Upper lobe of left lung (tissue), 6 donors: Measurements from ENCODE around the gene ATP8B3. TPM values are rescaled to one million over a fixed set of nuclear protein-coding genes. Genes with fewer than 3 reads are reported as not detected.

Experiments
- ATAC-seq, 2 donors: fragments of 200-7000 bp; cut with Tn5 transposase; one replicate each; pipeline ENCODE4 v1.9.1; 2022; ENCODE audit warnings: mild to moderate bottlenecking in 2 of 2, moderate library complexity in 2 of 2; ENCODE audit not compliant: low FRiP score in 2 of 2
- DNase-seq, 2 donors: peaks; one replicate each; pipeline ENCODE4 v3.0.0-alpha.2; 2019 to 2020
- H3K27ac ChIP-seq, 4 donors: fragments of 200-600 bp; sonication (generic); one replicate each; pipeline ENCODE4 v1.5.1; 2016 to 2019
- H3K27me3 ChIP-seq, 4 donors: fragments of 200-600 bp; sonication (generic); one replicate each; pipeline ENCODE4 v1.5.1; 2017 to 2019
- H3K36me3 ChIP-seq, 4 donors: fragments of 200-600 bp; sonication (generic); one replicate each; pipeline ENCODE4 v1.5.1; 2016 to 2019
- H3K4me1 ChIP-seq, 4 donors: fragments of 200-600 bp; sonication (generic); one replicate each; pipeline ENCODE4 v1.5.1; 2018 to 2019
- H3K4me3 ChIP-seq, 4 donors: fragments of 200-600 bp; sonication (generic); one replicate each; pipeline ENCODE4 v1.5.1; 2017 to 2019; ENCODE audit warnings: mild to moderate bottlenecking in 2 of 4, moderate library complexity in 1 of 4
- H3K9me3 ChIP-seq, 4 donors: fragments of 200-600 bp; sonication (generic); one replicate each; pipeline ENCODE4 v1.5.1; 2018 to 2019
- EP300 ChIP-seq, 4 donors: sonication (generic); formaldehyde crosslinking; IDR thresholded peaks; one replicate each; pipeline ENCODE4 v1.5.1; 2017; ENCODE audit warnings: antibody characterized with exemption in 4 of 4, control low read depth in 2 of 4
- POLR2A ChIP-seq, 4 donors: fragments of 450-650 bp; IDR thresholded peaks; one replicate each; pipeline ENCODE4 v1.5.1; 2016 to 2017; ENCODE audit warnings: antibody characterized with exemption in 4 of 4, mild to moderate bottlenecking in 2 of 4
- POLR2AphosphoS5 ChIP-seq, 2 donors: sonication (generic); formaldehyde crosslinking; IDR thresholded peaks; one replicate each; pipeline ENCODE4 v1.5.1; 2017; ENCODE audit warnings: antibody characterized with exemption in 2 of 2
- WGBS, 2 donors: methylation state at CpG; one replicate each; pipeline ENCODE4 v1.1.5; 2017 to 2018; 5-methylcytosine and 5-hydroxymethylcytosine counted together
- total RNA-seq, 6 donors: library from RNA; depleted of rRNA in 4 of 6; stranded (reverse); fragments of >200 nt in 4 of 6; gene quantifications; one replicate each; pipeline versions ENCODE4 v1.1.0 to v1.2.1, GENCODE V29; 2016 to 2021
- TF ChIP-seq, protein P1 (sequence below), 6 experiments: fragments of 450-650 bp in 4 of 6; fragments of 200-600 bp in 2 of 6; sonication (generic) in 2 of 6; IDR thresholded peaks; one replicate each; pipeline ENCODE4 v1.5.1; 2016 to 2019; ENCODE audit warnings: antibody characterized with exemption in 6 of 6
- donor health status: DM: no; HTN: no; CAD: no; lungs with moderate emphysema.
- donor health status: DM: no; HTN: yes; CAD: no; lungs with severe emphysema.

The ATP8B3 gene
- total RNA-seq, 6 donors from 2014 or later, result under 0.01 to 6.2 (median 1.1) TPM

DNA sequence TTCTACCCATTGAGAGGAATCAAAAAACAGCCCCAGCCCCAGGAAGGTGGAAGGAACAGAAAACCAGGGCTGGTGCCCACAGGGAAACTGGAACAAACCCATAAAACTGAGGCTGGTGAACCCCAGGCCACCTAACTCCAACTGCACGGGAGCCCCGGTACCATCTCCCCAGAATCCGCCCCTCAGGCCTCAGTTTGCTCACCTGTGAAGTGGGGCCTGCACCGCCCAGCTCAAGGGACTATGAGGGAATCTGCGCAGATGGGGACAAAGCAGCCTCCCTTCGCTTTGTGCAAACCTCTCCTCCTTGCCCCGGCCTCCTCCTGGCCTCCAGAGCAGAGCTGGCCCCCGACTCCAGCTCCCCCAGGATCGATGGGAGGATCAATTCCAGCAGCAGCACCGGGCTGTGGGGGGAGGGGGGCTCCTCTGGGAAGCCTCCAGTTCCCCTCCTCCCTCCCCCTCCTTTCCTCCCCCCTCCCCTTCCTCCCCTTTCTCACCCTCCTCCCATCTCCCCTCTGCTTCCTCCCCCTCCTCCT, 67.9 kb downstream of the ATP8B3 start:
- TF ChIP-seq, protein P1, sequence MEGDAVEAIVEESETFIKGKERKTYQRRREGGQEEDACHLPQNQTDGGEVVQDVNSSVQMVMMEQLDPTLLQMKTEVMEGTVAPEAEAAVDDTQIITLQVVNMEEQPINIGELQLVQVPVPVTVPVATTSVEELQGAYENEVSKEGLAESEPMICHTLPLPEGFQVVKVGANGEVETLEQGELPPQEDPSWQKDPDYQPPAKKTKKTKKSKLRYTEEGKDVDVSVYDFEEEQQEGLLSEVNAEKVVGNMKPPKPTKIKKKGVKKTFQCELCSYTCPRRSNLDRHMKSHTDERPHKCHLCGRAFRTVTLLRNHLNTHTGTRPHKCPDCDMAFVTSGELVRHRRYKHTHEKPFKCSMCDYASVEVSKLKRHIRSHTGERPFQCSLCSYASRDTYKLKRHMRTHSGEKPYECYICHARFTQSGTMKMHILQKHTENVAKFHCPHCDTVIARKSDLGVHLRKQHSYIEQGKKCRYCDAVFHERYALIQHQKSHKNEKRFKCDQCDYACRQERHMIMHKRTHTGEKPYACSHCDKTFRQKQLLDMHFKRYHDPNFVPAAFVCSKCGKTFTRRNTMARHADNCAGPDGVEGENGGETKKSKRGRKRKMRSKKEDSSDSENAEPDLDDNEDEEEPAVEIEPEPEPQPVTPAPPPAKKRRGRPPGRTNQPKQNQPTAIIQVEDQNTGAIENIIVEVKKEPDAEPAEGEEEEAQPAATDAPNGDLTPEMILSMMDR (IDR thresholded peaks at IDR 0.05), result no peak
- TF ChIP-seq EP300 (IDR thresholded peaks at IDR 0.05) (no peak), POLR2A (IDR thresholded peaks at IDR 0.05) (no peak), POLR2AphosphoS5 (IDR thresholded peaks at IDR 0.05) (no peak)
- Histone ChIP-seq H3K4me3 (no peak overlapping the region), H3K36me3 (no peaks in the 10 kb centered on the region), H3K9me3 (peaks cover 0 to 5% (median 2%) of the 10 kb centered on the region in 4 donors), H3K4me1 (peaks cover 13 to 27% (median 16%) of the 10 kb centered on the region in 4 donors), H3K27me3 (peaks cover 1 to 49% (median 30%) of the 10 kb centered on the region in 4 donors), H3K27ac (no peak overlapping the region)
- ATAC-seq (no peak), DNase-seq (no peak)
- WGBS, 2 donors, result 58 to 60% methylated on average over 10 of the region's 10 CpGs

DNA sequence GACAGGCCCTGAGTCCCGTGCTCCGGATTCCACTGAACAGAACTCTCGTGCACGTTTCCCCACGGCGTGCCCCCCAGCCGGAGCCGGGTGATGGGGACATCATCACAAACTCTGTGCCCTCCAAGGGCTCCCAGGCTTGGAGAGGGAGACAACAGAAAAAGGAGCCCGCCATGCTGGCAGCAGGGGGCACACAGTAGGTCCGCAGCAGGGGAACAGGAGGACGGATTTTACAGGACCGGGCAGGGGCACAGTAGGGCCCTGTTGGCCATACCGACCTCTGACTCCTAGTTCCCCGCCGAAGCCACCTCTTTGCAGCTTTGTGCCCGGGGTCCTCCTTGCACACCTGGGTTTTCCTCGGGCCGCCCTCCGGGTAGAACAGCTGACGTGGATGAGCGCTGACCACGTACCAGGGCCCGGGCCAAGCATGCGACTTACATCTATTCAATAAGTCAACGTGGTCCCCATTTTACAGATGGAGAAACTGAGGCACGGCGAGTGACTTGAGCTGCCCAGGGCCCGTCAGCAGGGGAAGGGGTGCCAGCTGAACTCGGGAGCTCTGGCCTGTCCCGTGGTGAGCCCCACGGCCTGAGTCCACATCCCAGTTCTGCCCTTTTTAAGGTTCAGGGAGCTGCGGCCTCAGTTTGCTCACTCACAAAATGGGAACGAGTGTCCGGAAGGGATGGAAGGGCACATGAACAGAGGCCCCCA, 68.9 kb downstream of the ATP8B3 start:
- Histone ChIP-seq H3K27ac (no peak overlapping the region), H3K4me1 (peaks cover 3 to 16% (median 5%) of the 10 kb centered on the region in 4 donors), H3K9me3 (peaks cover 0 to 5% (median 2%) of the 10 kb centered on the region in 4 donors), H3K27me3 (peaks cover 0 to 39% (median 20%) of the 10 kb centered on the region in 4 donors), H3K4me3 (no peak overlapping the region), H3K36me3 (no peaks in the 10 kb centered on the region)
- 78 to 86% methylated on average over 32 to 33 of the region's 34 CpGs for WGBS, 2 donors
- TF ChIP-seq EP300 (IDR thresholded peaks at IDR 0.05) (no peak), POLR2A (IDR thresholded peaks at IDR 0.05) (no peak), POLR2AphosphoS5 (IDR thresholded peaks at IDR 0.05) (no peak)
- TF ChIP-seq, protein P1 (IDR thresholded peaks at IDR 0.05), result no peak
- ATAC-seq (no peak), DNase-seq (peak in 1 of 2 donors; percentile 52)

DNA sequence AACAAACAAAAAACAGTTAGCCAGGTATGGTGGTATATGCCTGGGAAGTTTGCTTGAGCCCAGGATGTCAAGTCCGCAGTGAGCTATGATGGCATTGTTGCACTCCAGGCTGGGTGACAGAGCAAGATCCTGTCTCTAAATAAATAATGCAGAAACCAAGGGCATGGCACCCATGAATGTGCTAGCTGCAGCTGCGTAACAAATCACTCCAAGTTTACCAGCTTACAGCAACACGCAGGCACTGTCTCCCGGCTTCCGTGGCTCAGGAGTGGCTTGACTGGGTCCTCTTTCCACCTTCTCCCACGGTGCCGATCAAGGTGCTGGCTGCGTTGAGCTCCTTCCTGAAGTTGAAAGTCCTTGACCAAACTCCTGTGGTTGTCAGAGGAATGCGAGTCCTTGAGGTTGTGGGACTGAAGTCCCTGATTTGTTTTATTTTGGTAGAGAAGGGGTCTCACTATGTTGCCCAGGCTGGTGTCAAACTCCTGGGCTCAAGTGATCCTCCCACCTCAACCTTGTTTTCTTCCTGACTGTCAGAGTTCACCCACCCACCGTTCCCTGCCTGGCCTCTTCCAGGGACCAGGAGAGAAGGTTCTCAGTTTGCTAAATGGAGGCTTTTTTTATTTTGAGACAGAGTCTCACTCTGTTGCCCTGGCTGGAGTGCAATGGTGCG, 72.0 kb downstream of the ATP8B3 start:
- no peaks in the 10 kb centered on the region for H3K4me1 ChIP-seq
- WGBS, 2 donors, result 90% methylated on average over 11 of the region's 11 CpGs
- H3K27ac ChIP-seq, result no peak overlapping the region
- ATAC-seq (no peak), DNase-seq (no peak)
- H3K27me3 ChIP-seq, result peaks cover 0 to 20% (median 9%) of the 10 kb centered on the region in 4 donors
- TF ChIP-seq POLR2AphosphoS5 (IDR thresholded peaks at IDR 0.05), result no peak
- TF ChIP-seq, protein P1 (IDR thresholded peaks at IDR 0.05), result no peak
- no peak for TF ChIP-seq EP300 (IDR thresholded peaks at IDR 0.05)
- no peak for TF ChIP-seq POLR2A (IDR thresholded peaks at IDR 0.05)
- no peaks in the 10 kb centered on the region for H3K36me3 ChIP-seq
- no peak overlapping the region for H3K4me3 ChIP-seq
- peaks cover 0 to 5% (median 2%) of the 10 kb centered on the region in 4 donors for H3K9me3 ChIP-seq

DNA sequence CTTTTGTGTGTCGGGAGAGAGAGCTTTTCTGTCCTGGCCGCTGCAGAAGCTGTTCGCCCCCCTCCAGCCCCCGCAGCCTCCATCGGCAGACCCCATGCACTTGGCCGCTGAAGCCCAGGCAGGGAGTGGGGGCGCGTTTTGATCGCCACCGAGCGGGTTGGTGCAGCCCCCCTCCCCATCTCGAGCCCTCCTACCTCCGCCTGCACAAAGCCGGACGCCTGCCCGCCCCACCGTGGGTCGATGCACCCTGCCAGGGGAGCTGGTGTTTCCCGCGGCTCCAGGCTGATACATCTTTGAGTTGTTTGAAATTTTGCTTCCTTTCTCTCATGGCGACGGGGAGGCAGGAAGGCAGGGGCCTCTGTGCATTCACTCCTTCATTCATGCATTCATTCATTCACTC, 75.1 kb downstream of the ATP8B3 start:
- H3K36me3 ChIP-seq, result no peaks in the 10 kb centered on the region
- WGBS, 2 donors, result 23 to 43% methylated on average over 10 to 22 of the region's 22 CpGs
- H3K4me1 ChIP-seq, result no peaks in the 10 kb centered on the region
- TF ChIP-seq, protein P1 (IDR thresholded peaks at IDR 0.05), result no peak
- no peak for TF ChIP-seq POLR2AphosphoS5 (IDR thresholded peaks at IDR 0.05)
- TF ChIP-seq POLR2A (IDR thresholded peaks at IDR 0.05), result no peak
- no peak for TF ChIP-seq EP300 (IDR thresholded peaks at IDR 0.05)
- peaks cover 0 to 15% (median 5%) of the 10 kb centered on the region in 4 donors for H3K27me3 ChIP-seq
- no peak overlapping the region for H3K4me3 ChIP-seq
- no peak overlapping the region for H3K27ac ChIP-seq
- ATAC-seq (no peak), DNase-seq (peak in 1 of 2 donors; percentile 62)
- H3K9me3 ChIP-seq, result peaks cover 0 to 5% (median 2%) of the 10 kb centered on the region in 4 donors
